ENCODE data around the gene TACC2.

TACC2 gene

DNA sequence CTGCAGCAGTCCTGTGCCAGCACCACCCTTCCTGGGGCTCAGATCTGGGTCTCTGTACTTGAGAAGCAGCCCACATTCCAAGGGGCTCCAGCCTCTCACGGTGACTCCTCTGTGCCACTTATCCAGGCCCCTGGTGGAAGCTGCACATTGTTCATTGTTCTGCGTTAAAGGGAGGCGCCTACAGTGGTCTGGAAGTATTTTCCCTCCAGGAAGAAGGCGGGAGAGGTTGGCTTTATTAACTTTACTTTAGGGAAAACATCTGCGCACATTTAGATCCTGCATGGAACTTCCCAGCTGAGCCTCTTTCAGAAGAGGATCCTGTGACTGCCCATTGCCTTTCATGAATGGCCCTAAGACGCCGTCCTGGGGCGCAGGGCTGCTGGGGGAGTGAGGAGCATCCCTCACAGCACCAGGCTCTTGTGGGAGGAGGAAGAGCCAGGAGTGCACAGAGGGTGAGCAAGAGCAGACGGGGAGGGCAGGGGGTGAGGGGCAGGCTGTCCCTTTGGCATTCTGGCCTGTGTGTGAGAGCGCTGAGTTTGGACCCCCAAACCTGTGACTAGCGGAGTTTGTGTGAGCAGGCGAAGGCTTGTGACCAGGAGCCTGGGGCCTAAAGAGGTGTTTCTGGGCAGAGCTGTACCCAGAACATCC is 183.5 kb downstream of the TACC2 start:
- H3K27me3 ChIP-seq (ENCODE audit: control insufficient read depth, insufficient read depth, low read length) = no peaks in the 10 kb centered on the region
- H3K9me3 ChIP-seq (ENCODE audit: control insufficient read depth, low read depth, low read length) = no peaks in the 10 kb centered on the region
- no peak overlapping the region for H3K27ac ChIP-seq (ENCODE audit: low read length)
- no peak overlapping the region for H3K4me3 ChIP-seq (ENCODE audit: low read length)
- no peak overlapping the region for H3K9ac ChIP-seq (ENCODE audit: low read length)
- peaks cover 63% of the 10 kb centered on the region for H3K4me1 ChIP-seq (ENCODE audit: control insufficient read depth, low read depth, low read length)
- H3K36me3 ChIP-seq (ENCODE audit: control insufficient read depth, low read depth, low read length) = no peaks in the 10 kb centered on the region

DNA sequence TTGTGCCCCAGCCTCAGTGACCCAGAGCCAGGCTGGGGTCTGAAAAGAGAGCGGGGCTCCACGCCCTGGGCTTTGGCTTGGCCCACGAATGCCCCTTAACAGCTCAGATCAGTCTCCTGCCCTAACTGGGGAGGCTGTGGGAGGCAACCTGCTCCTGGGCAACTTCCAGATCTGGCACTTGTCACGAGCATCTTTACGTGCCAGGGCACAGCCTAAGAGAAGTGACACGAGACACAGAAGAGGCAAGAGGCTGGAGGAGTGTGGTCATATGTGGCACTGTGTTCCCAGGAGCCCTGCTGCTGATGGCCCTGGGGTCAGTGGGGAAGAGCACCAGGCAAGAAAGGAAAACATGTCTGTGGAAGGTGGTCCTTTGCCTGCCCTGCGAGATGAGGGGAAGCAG is 184.4 kb downstream of the TACC2 start:
- no peaks in the 10 kb centered on the region for H3K27me3 ChIP-seq (ENCODE audit: control insufficient read depth, insufficient read depth, low read length)
- no peaks in the 10 kb centered on the region for H3K36me3 ChIP-seq (ENCODE audit: control insufficient read depth, low read depth, low read length)
- no peak overlapping the region for H3K27ac ChIP-seq (ENCODE audit: low read length)
- H3K9me3 ChIP-seq (ENCODE audit: control insufficient read depth, low read depth, low read length) = no peaks in the 10 kb centered on the region
- H3K4me1 ChIP-seq (ENCODE audit: control insufficient read depth, low read depth, low read length) = peaks cover 66% of the 10 kb centered on the region
- no peak overlapping the region for H3K4me3 ChIP-seq (ENCODE audit: low read length)
- no peak overlapping the region for H3K9ac ChIP-seq (ENCODE audit: low read length)

DNA sequence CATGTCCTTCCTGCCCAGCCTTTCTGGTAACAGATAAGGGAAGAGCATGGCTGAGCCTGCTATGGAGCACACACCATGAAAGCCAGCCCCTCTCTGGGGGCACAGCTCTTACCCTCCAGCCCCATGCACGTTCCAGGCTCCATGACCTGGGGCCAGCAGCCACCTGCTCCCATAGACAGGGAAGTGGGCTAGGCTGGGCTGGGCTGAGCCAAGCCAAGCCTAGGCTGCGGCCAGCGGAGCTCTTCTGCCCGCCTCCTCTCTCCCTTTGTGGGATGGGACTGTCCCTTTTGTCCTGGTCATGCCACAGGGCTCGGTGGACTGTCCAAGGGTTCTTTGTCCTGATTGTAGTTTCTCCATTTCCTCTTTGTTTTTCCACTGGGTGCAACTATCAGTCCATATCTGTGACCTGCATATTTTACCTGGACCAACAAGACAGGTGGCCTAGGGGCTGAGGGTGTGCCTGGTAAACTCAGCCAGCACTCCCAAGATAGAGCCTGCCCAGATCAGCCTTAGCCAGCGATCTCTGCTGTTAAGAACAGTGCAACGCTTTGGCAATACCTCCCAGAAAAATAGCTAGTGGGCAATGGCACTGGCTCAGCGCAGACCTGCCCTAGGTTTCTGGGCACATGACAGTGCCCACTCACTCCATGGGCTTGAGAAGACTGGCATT is 184.9 kb downstream of the TACC2 start:
- Histone ChIP-seq H3K27ac (ENCODE audit: low read length) (no peak overlapping the region), H3K9me3 (ENCODE audit: control insufficient read depth, low read depth, low read length) (no peaks in the 10 kb centered on the region), H3K36me3 (ENCODE audit: control insufficient read depth, low read depth, low read length) (no peaks in the 10 kb centered on the region), H3K4me1 (ENCODE audit: control insufficient read depth, low read depth, low read length) (peaks cover 66% of the 10 kb centered on the region), H3K27me3 (ENCODE audit: control insufficient read depth, insufficient read depth, low read length) (no peaks in the 10 kb centered on the region), H3K9ac (ENCODE audit: low read length) (no peak overlapping the region), H3K4me3 (ENCODE audit: low read length) (no peak overlapping the region)

DNA sequence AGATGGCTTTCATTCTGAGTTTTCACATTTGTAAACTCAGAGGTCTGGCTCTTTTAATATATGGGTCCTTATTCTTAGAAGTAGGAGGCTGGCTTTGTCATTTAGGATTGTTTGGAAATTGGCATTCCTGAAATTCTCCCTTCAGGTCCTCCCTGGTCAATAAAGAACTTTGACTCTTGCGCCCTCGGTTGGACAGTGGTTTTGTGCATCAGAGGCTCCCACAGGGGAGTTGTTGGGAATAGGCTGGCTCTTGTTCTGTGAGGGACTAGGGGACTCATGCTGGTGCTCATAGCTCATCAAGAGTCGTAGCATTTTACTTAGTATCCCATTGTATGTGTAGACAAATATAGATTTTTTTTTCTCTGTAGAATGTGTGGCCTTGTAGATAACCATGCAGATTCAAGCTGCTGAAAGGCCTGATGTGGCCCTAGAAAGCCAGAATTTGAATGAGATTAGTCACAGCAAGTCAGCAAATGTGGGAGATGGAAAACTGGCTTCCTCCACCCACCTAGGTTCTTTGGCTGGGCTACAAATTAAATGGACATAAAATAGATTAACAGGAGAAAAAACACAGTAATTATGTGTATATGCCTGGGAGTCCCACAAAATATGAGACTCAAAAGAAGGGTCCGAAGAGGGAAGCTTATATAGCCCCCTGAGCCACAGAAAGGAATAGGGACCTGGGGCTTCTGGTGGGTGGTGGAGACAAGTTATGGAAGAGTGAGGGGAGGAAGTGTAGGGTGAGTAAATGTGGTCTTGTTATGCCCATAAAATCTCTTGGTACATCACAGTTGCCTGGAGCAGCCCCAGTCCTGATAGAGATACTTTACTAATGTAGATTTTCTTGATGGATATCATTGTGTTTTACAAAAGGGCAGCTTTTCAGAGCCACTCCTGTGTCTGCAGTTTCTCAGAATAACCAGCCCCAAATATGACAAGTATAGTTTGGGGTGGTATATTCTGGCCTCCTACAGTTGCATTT is 187.6 kb downstream of the TACC2 start:
- Histone ChIP-seq H3K27ac (ENCODE audit: low read length) (no peak overlapping the region), H3K4me3 (ENCODE audit: low read length) (no peak overlapping the region), H3K36me3 (ENCODE audit: control insufficient read depth, low read depth, low read length) (no peaks in the 10 kb centered on the region), H3K9me3 (ENCODE audit: control insufficient read depth, low read depth, low read length) (no peaks in the 10 kb centered on the region), H3K4me1 (ENCODE audit: control insufficient read depth, low read depth, low read length) (peaks cover 62% of the 10 kb centered on the region), H3K27me3 (ENCODE audit: control insufficient read depth, insufficient read depth, low read length) (no peaks in the 10 kb centered on the region), H3K9ac (ENCODE audit: low read length) (peak overlapping the region; percentile 5)

DNA sequence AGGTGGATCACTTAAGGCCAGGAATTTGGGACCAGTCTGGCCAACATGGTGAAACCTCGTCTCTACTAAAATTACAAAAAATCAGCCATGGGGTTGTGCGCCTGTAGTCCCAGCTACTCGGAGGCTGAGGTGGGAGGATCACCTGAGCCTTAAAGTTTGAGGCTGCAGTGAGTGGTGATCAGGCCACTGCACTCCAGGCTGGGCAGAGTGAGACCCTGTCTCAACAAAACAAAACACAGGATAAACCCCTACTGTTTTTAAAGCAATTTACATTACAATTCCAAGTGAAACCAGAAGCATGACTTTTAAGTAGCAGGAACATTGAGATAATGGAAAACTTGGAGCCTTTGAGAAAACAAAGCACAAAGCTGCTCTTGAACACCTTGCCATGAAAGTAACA is 189.7 kb downstream of the TACC2 start:
- H3K36me3 ChIP-seq (ENCODE audit: control insufficient read depth, low read depth, low read length) = no peaks in the 10 kb centered on the region

DNA sequence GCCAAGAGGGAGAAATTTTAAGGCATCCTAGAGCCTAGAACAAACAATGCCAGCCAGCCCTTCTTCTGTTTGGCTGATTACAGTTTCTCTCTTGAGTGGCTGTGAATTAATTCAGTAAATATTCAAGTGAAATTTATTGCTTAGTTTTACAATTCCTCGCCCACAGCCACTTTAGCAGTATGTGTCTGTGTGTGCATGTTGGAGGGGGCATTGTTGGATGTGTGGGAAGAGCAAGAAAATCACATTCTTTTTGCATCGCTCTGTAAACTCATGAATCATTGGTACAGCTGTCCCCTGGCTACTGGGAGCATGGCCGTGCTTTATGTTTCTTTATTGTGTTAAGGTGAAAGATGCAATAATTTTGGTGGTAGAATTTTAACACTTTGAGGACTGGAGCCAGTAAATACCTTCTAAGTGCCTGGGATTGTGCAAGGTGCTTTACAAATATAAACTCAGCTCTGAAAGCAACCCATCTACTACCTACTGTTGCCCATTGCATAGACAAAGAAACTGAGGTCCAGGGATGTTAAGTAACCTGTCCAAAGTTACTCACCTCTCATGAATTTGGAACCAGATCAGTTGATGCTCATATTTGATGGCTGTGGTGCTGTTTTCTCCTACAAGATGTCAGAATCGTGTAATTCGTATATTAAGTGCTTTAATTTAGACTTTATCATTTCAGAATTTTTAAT is 192.2 kb downstream of the TACC2 start:
- H3K27ac ChIP-seq (ENCODE audit: low read length) = peak overlapping the region; percentile 68
- H3K27me3 ChIP-seq (ENCODE audit: control insufficient read depth, insufficient read depth, low read length) = no peaks in the 10 kb centered on the region
- H3K36me3 ChIP-seq (ENCODE audit: control insufficient read depth, low read depth, low read length) = no peaks in the 10 kb centered on the region
- H3K4me3 ChIP-seq (ENCODE audit: low read length) = peak overlapping the region; percentile 28
- H3K9me3 ChIP-seq (ENCODE audit: control insufficient read depth, low read depth, low read length) = no peaks in the 10 kb centered on the region
- peaks cover 56% of the 10 kb centered on the region for H3K4me1 ChIP-seq (ENCODE audit: control insufficient read depth, low read depth, low read length)
- peak overlapping the region; percentile 49 for H3K9ac ChIP-seq (ENCODE audit: low read length)

More for the DNA sequence above, 189.7 kb downstream of the TACC2 start:
- peak overlapping the region; percentile 90 for H3K27ac ChIP-seq (ENCODE audit: low read length)
- no peaks in the 10 kb centered on the region for H3K27me3 ChIP-seq (ENCODE audit: control insufficient read depth, insufficient read depth, low read length)
- peak overlapping the region; percentile 50 for H3K4me3 ChIP-seq (ENCODE audit: low read length)
- H3K4me1 ChIP-seq (ENCODE audit: control insufficient read depth, low read depth, low read length) = peaks cover 62% of the 10 kb centered on the region
- H3K9ac ChIP-seq (ENCODE audit: low read length) = peak overlapping the region; percentile 49
- H3K9me3 ChIP-seq (ENCODE audit: control insufficient read depth, low read depth, low read length) = no peaks in the 10 kb centered on the region

DNA sequence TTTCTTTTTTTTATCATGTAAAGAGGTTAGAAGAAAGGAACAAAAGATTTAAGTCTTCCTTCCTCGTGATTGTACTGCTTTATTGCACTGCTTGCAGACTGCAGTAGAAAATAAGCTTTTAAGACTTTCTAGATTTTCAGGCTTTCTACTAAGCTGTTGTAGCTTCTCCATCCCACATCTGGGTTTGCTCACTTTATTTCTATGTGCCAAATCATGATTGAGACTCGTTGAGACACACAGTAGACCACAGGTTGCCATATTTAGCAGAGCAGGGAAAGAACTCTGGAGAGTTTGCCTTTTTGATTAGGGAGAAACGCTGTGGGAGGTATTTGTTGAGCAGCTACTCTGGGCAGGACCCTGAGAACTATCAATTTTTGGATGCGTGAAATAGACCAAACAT is 192.9 kb downstream of the TACC2 start:
- no peaks in the 10 kb centered on the region for H3K36me3 ChIP-seq (ENCODE audit: control insufficient read depth, low read depth, low read length)
- peaks cover 49% of the 10 kb centered on the region for H3K4me1 ChIP-seq (ENCODE audit: control insufficient read depth, low read depth, low read length)
- no peaks in the 10 kb centered on the region for H3K9me3 ChIP-seq (ENCODE audit: control insufficient read depth, low read depth, low read length)
- H3K27ac ChIP-seq (ENCODE audit: low read length) = peak overlapping the region; percentile 68
- peak overlapping the region; percentile 28 for H3K4me3 ChIP-seq (ENCODE audit: low read length)
- no peaks in the 10 kb centered on the region for H3K27me3 ChIP-seq (ENCODE audit: control insufficient read depth, insufficient read depth, low read length)
- peak overlapping the region; percentile 49 for H3K9ac ChIP-seq (ENCODE audit: low read length)

DNA sequence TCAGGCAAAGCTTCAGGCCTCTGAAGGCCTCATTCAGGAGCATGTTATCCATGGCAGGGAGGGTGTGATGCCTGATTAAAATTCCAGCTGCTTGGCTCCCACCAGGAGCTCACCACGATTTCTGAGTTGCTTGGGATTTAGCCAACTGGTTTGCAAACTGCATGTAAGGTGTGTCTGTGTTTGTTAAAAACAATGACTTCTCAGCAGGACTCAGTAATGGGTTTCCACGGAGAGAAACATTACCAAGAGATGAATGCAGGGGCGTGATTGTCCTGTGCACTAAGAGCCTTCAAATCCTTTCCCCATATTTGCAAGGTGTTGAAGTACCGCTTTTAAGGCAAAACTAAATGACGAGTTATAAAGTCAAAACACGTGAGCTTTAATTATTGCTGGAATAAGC is 193.3 kb downstream of the TACC2 start:
- Histone ChIP-seq H3K9me3 (ENCODE audit: control insufficient read depth, low read depth, low read length) (no peaks in the 10 kb centered on the region), H3K27ac (ENCODE audit: low read length) (peak overlapping the region; percentile 68), H3K4me3 (ENCODE audit: low read length) (peak overlapping the region; percentile 28), H3K36me3 (ENCODE audit: control insufficient read depth, low read depth, low read length) (no peaks in the 10 kb centered on the region), H3K27me3 (ENCODE audit: control insufficient read depth, insufficient read depth, low read length) (no peaks in the 10 kb centered on the region), H3K4me1 (ENCODE audit: control insufficient read depth, low read depth, low read length) (peaks cover 44% of the 10 kb centered on the region), H3K9ac (ENCODE audit: low read length) (peak overlapping the region; percentile 49)

DNA sequence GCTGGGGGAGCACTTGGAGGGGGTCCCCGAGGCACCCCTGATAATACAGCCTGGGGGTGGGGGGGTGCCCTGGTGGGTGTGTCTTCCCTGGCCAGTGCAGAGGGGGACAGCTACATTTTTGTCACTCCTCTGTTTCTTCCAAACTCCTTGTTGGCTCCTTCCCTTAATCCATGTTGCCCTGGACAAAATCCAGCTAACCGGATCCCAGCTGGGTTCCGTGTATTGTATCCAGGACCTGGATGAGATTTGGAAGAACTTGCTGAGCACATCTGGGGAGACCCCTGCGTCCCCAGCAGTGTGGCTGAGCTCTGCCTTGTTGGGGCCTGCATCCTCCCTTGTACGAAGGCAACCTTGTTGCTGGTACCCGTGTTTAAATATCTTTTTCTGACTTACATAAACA is 195.3 kb downstream of the TACC2 start:
- Histone ChIP-seq H3K4me1 (ENCODE audit: control insufficient read depth, low read depth, low read length) (peaks cover 39% of the 10 kb centered on the region), H3K27me3 (ENCODE audit: control insufficient read depth, insufficient read depth, low read length) (no peaks in the 10 kb centered on the region), H3K36me3 (ENCODE audit: control insufficient read depth, low read depth, low read length) (no peaks in the 10 kb centered on the region)

DNA sequence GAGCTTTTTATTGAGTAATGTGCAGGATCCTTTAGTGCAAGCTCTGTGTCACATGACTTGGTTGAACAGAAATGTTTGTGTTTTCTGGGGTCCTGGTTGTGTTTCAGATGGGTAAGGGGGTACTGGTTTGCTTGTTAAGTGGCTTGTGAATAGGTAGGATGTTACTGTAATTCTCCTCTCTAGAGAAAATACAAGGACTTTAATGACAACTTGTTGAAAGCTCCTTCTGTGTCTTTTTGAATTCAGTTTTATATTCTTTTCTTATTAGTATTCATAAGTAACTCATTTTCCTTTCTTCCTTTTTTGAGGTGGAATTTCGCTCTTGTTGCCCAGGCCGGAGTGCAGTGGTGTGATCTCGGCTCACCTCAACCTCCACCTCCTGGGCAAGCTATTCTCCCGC is 196.7 kb downstream of the TACC2 start:
- H3K4me1 ChIP-seq (ENCODE audit: control insufficient read depth, low read depth, low read length) = peaks cover 36% of the 10 kb centered on the region
- no peak overlapping the region for H3K27ac ChIP-seq (ENCODE audit: low read length)
- no peak overlapping the region for H3K9ac ChIP-seq (ENCODE audit: low read length)
- H3K27me3 ChIP-seq (ENCODE audit: control insufficient read depth, insufficient read depth, low read length) = no peaks in the 10 kb centered on the region
- H3K36me3 ChIP-seq (ENCODE audit: control insufficient read depth, low read depth, low read length) = no peaks in the 10 kb centered on the region
- H3K4me3 ChIP-seq (ENCODE audit: low read length) = no peak overlapping the region
- H3K9me3 ChIP-seq (ENCODE audit: control insufficient read depth, low read depth, low read length) = no peaks in the 10 kb centered on the region

More for the DNA sequence above, 195.3 kb downstream of the TACC2 start:
- Histone ChIP-seq H3K9me3 (ENCODE audit: control insufficient read depth, low read depth, low read length) (no peaks in the 10 kb centered on the region), H3K27ac (ENCODE audit: low read length) (no peak overlapping the region), H3K9ac (ENCODE audit: low read length) (no peak overlapping the region), H3K4me3 (ENCODE audit: low read length) (no peak overlapping the region)

Measured in iPS-18a (cell line).